Calu3 (cell line): ENCODE data around the gene RASA2. TPM values are rescaled to one million over a fixed set of nuclear protein-coding genes. Genes with fewer than 3 reads are reported as not detected.

Experiments used
- BruUV-seq: library from RNA; stranded (reverse); fragments of 400-500 nt; replicated peaks from 2 replicates; lab custom pipeline; 2021; lab: Mats Ljungman, UMichigan
- CTCF ChIA-PET: fragments of 300-600 bp; sonication (Branson Sonifier 250); formaldehyde crosslinking; loops from one replicate; lab custom pipeline; 2022; ENCODE audit warnings: antibody characterized with exemption; lab: Charles Lee
- DNase-seq: peaks from one replicate; pipeline ENCODE4 v3.0.0; 2022
- H3K27ac Mint-ChIP-seq: one replicate; pipeline ENCODE4 v1.8.0; 2022; ENCODE audit warnings: mixed read lengths; ENCODE audit not compliant: unreplicated experiment
- H3K27me3 Mint-ChIP-seq: one replicate; pipeline ENCODE4 v1.8.0; 2022; ENCODE audit warnings: mixed read lengths; ENCODE audit not compliant: unreplicated experiment
- H3K36me3 Mint-ChIP-seq: one replicate; pipeline ENCODE4 v1.8.0; 2022; ENCODE audit warnings: mild to moderate bottlenecking, moderate library complexity, mixed read lengths; ENCODE audit not compliant: insufficient read depth, unreplicated experiment
- H3K4me1 Mint-ChIP-seq: one replicate; pipeline ENCODE4 v1.8.0; 2022; ENCODE audit warnings: mild to moderate bottlenecking, low read depth, mixed read lengths; ENCODE audit not compliant: unreplicated experiment
- H3K4me3 Mint-ChIP-seq: one replicate; pipeline ENCODE4 v1.8.0; 2022; ENCODE audit warnings: mild to moderate bottlenecking, low read depth, moderate library complexity, mixed read lengths; ENCODE audit not compliant: unreplicated experiment
- H3K9me3 Mint-ChIP-seq: one replicate; pipeline ENCODE4 v1.8.0; 2022; ENCODE audit warnings: low read depth, mixed read lengths; ENCODE audit not compliant: unreplicated experiment
- intact Hi-C: fragments of 100-400 bp; cut with micrococcal nuclease; formaldehyde crosslinking; loops from one replicate; pipeline ENCODE4 v1.10.0; 2022; ENCODE audit not compliant: unreplicated experiment
- total RNA-seq: library from RNA; stranded (reverse); gene quantifications from 2 replicates; pipeline ENCODE4 v1.2.3, GENCODE V29; 2022
- TF ChIP-seq, protein P1 (sequence below): fragments of 200-600 bp; IDR thresholded peaks from one replicate; pipeline ENCODE4 v1.8.0; 2022; ENCODE audit warnings: antibody characterized with exemption; ENCODE audit not compliant: unreplicated experiment

Gene RASA2
- total RNA-seq, 1 experiment from 2014 or later: 37.4 TPM

DNA sequence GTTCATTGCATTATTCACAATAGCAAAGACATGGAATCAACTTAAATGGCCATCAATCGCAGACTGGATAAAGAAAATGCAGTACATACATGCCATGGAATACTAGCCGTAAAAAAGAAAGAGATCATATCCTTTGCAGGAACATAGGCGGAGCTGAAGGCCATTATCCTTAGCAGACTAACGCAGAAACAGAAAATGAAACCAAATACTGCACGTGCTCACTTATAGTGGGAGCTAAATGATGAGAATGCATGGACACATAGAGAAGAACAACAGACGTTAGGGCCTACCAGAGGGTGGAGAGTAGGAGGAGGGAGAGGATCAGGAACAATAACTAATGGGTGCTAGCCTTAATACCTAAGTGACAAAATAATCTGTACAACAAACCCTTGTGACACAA lies 57.9 kb downstream of the RASA2 start:
- H3K4me1 Mint-ChIP-seq: peaks cover 17% of the 10 kb centered on the region
- H3K27me3 Mint-ChIP-seq: no peaks in the 10 kb centered on the region
- H3K9me3 Mint-ChIP-seq: peaks cover 14% of the 10 kb centered on the region
- intact Hi-C loops: no loop called here
- H3K4me3 Mint-ChIP-seq: no peak overlapping the region
- TF ChIP-seq, protein P1, sequence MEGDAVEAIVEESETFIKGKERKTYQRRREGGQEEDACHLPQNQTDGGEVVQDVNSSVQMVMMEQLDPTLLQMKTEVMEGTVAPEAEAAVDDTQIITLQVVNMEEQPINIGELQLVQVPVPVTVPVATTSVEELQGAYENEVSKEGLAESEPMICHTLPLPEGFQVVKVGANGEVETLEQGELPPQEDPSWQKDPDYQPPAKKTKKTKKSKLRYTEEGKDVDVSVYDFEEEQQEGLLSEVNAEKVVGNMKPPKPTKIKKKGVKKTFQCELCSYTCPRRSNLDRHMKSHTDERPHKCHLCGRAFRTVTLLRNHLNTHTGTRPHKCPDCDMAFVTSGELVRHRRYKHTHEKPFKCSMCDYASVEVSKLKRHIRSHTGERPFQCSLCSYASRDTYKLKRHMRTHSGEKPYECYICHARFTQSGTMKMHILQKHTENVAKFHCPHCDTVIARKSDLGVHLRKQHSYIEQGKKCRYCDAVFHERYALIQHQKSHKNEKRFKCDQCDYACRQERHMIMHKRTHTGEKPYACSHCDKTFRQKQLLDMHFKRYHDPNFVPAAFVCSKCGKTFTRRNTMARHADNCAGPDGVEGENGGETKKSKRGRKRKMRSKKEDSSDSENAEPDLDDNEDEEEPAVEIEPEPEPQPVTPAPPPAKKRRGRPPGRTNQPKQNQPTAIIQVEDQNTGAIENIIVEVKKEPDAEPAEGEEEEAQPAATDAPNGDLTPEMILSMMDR: no peak
- H3K36me3 Mint-ChIP-seq: peaks cover 38% of the 10 kb centered on the region
- DNase-seq: no peak
- no peak overlapping the region for H3K27ac Mint-ChIP-seq
- TSS peak; percentile 10 for BruUV-seq
- CTCF ChIA-PET: interaction anchor here (0.7 kb wide), 1 partner anchor 721 kb away, joined by 5 read pairs; no protein-coding TSS in a partner anchor

DNA sequence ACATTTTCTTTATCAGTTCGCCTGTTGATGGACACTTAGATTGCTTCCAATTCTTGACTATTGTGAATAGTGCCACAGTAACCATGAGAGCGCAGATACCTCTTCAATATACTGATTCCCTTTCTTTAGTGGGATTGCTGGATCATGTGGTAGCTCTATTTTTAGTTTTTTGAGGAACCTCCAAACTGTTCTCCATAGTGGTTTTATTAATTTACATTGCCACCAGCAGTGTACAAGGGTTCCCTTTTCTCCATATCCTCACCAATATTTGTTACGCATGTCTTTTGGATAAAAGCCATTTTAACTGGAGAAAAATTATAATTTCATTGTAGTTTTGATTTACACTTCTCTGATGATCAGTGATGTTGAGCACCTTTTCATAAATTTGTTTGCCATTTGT lies 59.3 kb downstream of the RASA2 start:
- Mint-ChIP-seq H3K36me3 (peaks cover 38% of the 10 kb centered on the region), H3K9me3 (peaks cover 14% of the 10 kb centered on the region)
- CTCF ChIA-PET: interaction anchor here (0.6 kb wide), 1 partner anchor 16 kb away, joined by 3 read pairs; no protein-coding TSS in a partner anchor

GRCh38 chr3:141546586-141546985 lies 59.8 kb downstream of the RASA2 start:
- DNase-seq: no peak
- no TSS peak for BruUV-seq
- intact Hi-C loops: no loop called here
- Mint-ChIP-seq H3K36me3 (peaks cover 38% of the 10 kb centered on the region), H3K4me3 (no peak overlapping the region), H3K4me1 (no peaks in the 10 kb centered on the region), H3K27ac (no peak overlapping the region), H3K9me3 (peaks cover 14% of the 10 kb centered on the region), H3K27me3 (no peaks in the 10 kb centered on the region)
- TF ChIP-seq, protein P1: no peak
- CTCF ChIA-PET: interaction anchor here (1.2 kb wide), 1 partner anchor 16 kb away, joined by 3 read pairs; no protein-coding TSS in a partner anchor

More for the DNA sequence above, 59.3 kb downstream of the RASA2 start:
- TF ChIP-seq, protein P1: no peak
- intact Hi-C loops: no loop called here
- BruUV-seq: no TSS peak
- H3K4me1 Mint-ChIP-seq: peaks cover 3% of the 10 kb centered on the region
- H3K4me3 Mint-ChIP-seq: no peak overlapping the region
- no peak for DNase-seq
- H3K27me3 Mint-ChIP-seq: no peaks in the 10 kb centered on the region
- H3K27ac Mint-ChIP-seq: no peak overlapping the region

- no peak overlapping the region for H3K4me3 Mint-ChIP-seq
- TF ChIP-seq, protein P1: no peak
- no TSS peak for BruUV-seq
- intact Hi-C loops: no loop called here
- no peaks in the 10 kb centered on the region for H3K27me3 Mint-ChIP-seq
- CTCF ChIA-PET: interaction anchor here (1.2 kb wide), 1 partner anchor 17 kb away, joined by 3 read pairs; no protein-coding TSS in a partner anchor
- H3K36me3 Mint-ChIP-seq: peaks cover 28% of the 10 kb centered on the region
- H3K27ac Mint-ChIP-seq: no peak overlapping the region
- no peak for DNase-seq
- peaks cover 14% of the 10 kb centered on the region for H3K9me3 Mint-ChIP-seq
- H3K4me1 Mint-ChIP-seq: no peaks in the 10 kb centered on the region
These were observed 61.0 kb downstream of the RASA2 start for GRCh38 chr3:141547791-141548190.
